HG02763 (cell line): Measurements from ENCODE around the gene OTOR.
A peak's percentile ranks its signal among the peaks of the same experiment; 100 is the strongest.

Source experiments
- ATAC-seq: cut with Tn5 transposase; IDR thresholded peaks from one replicate; pipeline ENCODE4 v1.9.1; 2021; ENCODE audit warnings: mild to moderate bottlenecking, moderate library complexity; ENCODE audit not compliant: unreplicated experiment

The OTOR gene, protein sequence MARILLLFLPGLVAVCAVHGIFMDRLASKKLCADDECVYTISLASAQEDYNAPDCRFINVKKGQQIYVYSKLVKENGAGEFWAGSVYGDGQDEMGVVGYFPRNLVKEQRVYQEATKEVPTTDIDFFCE

DNA sequence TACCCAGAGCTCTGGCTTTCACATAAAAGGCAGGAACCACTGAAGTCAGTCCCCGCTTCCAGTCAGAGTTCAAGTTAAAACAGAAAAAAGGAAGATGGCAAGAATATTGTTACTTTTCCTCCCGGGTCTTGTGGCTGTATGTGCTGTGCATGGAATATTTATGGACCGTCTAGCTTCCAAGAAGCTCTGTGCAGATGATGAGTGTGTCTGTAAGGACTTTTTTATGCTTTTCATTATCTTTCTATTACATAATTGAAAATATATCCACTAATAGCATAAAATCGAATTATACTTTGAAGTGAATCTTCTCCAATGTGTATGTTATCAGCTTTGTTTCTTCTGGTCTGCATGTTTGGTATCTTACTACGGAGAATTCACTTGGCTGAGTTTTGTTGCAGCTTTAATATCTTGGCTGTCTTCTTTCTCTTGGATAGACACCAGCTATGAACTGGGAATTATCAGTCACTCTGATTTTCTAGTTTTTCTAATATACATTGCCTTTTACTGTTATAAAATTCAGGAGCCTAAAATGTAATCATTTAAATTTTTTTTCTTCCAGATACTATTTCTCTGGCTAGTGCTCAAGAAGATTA lies at the start of gene OTOR:
Gene OTOR (plus strand): TSS at position 51 of the 593 bp plus-strand sequence. CDS start 44 bp downstream, at position 95.
- ATAC-seq: no peak

DNA sequence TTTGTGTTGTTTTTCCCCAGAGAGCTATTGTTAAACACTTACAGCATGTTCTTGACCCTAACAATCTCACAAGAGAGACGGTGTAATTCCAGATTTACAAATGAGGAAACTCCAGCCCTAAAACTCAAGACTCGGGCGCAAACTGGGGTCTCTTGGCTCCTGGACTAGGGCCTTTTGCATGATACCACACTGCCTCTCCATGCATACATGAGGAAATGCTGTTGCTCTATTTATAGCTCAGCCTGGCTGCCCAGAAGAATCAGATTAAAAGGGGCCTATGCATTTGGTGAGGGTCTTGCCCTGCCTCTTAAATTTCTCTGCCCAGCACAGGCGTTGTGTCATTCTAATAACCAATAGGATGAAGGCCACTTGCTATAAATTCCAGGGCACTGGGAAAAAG lies 48.9 kb upstream of the OTOR start:
- no peak for ATAC-seq

DNA sequence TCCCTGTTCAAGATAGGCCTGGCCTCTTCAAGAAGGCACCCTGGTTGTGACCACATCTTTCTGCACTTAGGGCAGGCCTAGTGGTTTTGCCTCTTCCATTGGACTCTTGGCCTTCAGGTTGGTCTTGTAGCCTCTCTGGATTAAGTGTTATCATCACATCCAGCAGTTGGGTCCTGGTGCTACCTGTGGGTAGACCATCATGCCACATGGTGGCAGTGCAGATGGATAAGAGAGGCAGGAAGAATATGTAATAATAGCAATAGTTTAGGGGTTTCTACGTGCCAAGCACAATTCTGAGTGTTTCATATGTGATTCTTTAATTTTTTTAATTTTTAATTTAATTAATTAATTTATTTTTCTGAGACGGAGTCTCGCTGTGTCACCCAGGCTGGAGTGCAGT lies 46.9 kb upstream of the OTOR start:
- no peak for ATAC-seq

DNA sequence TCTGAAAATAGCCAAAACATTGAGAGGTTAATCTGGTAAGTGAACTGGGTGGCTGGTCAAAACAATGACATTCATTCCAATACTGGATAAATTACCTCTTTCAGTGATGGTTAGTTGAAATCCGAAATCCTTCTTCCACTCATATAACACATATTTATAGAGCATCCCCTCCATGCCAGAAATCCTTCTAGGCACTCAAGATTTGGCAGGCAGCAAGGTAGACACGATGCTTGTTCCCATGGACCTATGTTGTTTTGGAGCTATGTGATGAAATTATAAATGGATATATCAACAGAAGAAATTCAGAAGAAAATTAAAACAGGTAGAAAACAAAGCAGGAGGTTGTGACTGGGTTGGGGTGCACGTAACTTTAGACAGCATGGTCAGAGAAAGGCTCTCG lies 44.6 kb upstream of the OTOR start:
- no peak for ATAC-seq

DNA sequence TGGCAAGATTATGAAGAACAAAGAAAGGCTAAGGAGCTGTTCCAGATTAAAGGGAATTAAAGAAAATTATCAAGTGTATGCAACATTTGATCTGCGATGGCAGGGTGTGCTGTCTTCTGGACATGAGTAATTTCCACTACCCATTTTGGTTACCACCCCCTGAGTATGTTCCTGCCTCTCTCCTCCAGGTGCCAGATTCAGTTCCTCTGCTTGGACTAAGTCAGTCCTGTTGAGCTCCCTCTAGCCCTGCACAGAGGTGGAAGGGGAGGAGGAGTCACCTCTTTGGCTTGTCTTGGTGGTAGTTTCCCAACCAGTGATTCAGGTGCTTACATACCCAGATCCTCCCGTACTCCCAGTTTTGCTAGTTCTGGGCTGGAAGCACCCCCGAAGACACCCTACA lies 40.5 kb upstream of the OTOR start:
- peak; percentile 54 for ATAC-seq

DNA sequence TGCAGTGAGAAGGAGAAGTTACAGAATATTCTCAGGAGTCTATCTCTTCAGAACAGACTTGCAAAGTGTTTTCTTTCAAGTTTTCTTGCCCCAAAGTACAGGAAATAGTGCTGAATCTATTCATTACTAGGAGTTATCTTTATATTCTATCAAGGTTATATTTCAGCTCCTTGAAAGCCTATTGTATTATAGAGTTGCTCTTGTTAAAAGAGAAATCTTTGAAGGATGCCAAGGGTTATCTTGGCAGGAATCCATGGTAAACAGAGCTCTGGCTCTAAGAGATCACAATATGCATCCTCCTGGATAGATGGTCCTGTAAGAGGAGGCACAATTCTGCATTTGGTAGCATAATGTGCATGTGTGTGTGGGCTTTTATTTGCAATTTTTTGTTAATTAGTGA lies 39.6 kb upstream of the OTOR start:
- no peak for ATAC-seq

DNA sequence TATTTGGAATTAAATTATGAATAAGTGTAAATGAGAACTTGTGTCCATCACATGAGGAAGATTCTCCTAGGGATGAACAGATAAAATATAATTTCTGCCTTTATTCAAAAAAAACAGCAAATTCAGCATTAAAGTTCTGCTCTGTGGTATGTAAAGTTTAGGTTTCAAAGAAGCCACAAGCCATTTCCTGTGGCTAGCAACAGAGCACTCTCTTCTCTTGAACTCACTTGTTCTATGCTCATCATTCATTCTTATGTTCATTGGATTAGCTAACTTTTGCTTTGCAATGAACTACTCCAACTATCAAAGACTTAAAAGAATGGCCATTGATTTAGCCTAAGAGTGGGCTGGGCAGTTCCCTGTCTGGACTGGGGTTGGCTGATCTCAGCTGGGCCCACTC lies 39.1 kb upstream of the OTOR start:
- peak; percentile 72 for ATAC-seq

DNA sequence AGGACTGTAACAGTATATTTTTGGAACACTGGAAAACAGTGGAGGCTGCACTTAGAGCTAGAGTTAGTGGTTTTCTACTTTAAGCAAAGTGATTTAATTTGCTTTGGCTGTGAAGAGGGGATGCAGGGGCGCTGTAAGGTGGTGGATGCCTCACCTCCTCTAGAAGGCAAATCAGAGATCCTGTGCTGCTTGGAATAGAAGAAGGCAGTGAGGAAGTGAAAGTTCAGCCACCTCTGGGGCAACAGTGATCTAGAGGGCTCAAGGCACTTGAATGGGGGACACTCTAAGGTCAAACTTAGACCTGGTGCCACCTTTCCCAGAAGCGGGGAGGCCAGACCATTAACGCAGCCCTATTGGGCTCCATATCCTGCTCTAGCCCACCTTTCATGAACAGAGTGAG lies 37.4 kb upstream of the OTOR start:
- peak; percentile 40 for ATAC-seq

DNA sequence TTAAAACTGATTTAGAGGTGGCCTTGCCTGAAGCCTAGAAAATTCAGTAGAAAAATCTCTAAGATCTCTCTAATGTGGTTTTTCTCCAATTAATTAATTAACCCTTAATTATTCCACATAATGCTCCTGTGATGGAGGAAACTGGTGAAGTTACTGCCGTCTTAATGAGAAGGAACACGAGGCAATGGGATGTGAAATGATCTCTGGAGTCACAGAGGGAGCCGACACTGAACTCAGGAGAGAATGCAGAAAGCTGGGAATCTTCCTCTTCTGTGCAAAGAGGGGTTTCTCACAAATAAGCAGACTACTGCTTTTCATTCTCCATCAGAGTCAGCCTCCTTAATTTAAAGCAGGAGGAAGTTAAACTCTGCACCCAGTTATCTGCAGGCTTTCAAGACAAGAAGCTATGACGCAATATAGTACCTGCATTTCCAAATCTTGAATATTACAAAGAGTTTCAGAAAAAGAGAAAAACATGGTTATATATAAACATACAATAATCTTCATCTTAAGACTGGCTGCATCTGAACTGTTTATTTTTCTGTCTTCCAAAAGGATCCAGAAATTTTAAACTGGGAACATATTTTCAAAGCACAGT lies 36.4 kb upstream of the OTOR start:
- ATAC-seq: no peak

DNA sequence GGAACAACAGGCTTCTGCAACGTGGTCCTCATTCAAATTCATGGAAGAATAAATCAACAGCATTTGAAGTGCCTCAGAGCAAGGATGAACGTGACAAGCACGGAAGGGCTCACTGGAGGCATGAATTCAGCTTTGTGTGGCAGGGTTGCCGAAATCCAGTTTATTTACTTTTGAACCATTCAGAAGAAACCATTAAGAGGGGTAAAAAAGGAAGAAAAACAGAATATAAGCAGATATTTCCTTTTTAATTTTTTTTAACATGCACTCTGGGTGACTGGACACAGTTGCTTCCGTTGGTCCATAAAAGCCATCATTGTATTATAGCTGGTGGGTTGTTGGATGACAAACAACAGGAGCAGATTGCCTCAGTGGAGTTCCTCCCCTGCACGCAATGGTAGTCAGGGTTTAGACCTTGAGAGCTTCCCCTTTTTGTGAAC lies 35.6 kb upstream of the OTOR start:
- ATAC-seq: no peak

DNA sequence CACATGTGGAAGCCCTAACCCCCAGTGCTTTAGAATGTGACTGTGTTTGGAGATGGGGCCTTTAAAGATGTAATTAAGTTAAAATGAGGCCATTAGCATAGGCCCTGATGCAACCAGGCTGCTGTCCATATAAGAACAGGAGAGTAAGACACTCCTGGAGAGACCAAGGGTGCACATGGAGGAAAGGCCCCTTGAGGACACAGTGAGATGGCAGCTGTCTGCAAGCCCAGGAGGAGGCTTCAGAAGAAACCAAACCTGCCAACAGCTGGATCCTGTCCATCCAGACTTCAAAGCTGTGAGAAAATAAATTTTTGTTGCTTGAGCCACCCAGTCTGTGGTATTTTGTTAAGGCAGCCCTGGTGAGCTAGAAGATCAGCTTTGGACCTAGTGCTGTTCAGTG lies 35.1 kb upstream of the OTOR start:
- no peak for ATAC-seq

DNA sequence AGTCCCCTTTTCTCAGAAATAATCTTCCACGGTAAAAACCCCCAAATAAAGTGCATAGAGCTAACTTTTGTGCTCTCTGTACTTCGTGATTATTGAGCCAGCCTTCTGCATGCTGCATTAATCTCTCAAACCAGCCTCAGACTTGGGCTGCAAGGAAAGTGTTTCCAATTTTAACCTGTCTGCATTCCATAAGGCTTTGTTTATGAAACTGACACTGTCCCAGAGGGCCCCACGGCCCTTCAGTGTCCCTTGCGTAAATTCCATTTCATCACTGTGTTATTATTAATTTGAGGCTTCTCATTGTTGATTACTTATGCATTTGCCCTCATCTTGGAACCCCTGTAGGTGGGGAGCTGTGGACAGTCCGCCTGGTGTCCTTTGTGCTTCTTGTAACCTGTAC lies 33.9 kb upstream of the OTOR start:
- no peak for ATAC-seq

DNA sequence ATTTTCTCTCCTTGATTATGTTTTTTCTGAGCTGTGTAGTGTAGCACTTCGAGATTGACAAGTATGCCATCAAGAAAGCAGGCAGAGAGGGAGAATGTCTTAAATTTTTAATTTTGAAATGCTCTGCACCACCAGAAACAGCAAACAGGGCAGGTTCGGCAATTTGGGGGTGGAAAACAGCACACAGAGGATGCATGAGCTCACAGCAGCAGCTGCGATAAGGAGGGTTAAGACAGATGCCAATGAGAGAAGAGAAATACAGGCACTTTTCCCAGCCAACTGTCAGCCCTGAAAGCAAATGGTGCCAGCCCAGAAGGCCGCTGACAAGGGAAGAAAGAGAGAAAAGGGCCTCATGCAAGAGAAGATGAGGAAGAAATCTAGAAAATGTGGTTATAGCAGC lies 33.4 kb upstream of the OTOR start:
- ATAC-seq: no peak

DNA sequence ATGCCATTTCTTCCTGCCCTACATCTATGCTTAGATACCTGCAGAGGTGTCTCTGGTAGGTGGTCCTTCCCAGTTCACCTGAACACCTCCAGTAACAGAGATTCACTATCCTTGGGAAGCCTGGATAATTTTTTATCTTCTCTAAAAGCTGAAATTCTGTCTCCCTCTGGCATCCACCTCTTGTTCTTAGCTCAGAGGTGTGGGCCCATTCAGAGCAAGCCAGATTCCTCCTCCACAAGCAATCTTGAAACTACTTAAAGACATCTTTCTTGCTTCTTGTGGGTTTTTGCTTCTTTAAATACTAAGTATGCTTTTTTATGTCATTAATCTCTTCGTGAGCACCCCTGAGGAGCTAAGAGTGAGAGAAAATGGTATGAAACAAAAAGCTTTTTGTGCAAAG lies 28.7 kb upstream of the OTOR start:
- ATAC-seq: no peak

DNA sequence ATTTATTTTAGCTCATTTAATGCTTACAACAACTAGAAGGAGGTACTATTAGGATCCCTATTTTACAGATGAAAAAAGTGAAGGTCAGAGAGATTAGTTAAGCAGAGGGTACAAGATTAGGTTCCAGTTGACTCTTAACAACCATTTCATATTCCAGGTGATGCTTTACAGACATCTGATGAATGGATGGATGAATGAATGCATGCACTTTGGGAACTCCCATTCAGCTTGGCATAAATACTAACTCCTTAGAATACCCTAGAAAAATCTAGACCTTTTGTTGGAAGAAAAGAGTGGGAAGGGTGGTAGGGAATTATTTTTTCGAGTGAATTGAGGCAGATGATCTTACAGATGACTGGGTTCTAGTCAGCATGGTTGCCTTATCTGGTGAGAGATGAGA lies 19.1 kb upstream of the OTOR start:
- no peak for ATAC-seq

DNA sequence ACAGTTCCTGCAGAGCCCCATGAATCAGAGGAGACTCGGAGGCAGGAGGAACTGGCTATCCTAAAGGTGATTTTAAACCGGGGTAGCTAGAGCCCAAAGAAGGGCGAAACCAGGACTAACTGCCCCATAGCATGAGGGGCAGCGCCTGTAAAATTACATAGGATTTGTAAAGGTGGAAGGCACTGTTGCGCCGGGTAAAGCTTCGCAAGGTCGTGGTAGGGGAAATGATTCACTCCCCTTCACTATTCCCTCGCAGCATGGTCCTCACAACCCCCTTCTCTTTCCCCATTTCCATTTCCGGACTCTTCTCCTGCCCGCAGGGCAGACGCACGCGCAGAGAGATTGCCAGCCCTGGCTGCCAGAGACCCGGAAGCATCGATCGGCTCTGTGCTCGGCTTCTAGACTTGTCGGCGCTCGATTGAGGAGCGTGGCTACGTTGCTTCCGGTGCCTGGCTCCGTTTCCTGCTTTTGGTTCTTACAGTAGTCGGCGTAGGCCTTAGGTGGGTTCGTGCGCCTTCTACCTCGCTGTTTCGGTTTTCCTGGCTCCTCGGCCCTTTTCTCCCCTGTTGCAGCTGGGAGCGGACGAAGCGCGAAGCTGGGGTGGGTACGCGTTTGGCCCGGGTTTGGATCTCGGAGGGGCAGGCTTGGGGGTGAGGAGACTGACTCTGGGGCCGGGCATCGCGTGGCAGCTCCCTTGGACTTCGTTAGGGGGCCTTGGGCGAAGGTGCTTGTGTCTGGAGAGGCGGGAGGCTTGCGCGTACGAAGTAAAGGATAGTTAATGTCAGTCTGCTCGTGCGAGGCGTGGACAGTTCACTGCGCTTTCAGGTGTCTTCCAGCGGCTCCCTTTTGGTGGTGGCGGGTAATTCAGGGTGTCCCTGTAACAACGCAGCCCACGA lies 18.3 kb upstream of the OTOR start, which contains the start of gene SNRPB2:
Gene SNRPB2 (plus strand): TSS at position 462 of the 896 bp plus-strand sequence. CDS start 1,677 bp downstream, outside the sequence.
- peak; percentile 98 for ATAC-seq

DNA sequence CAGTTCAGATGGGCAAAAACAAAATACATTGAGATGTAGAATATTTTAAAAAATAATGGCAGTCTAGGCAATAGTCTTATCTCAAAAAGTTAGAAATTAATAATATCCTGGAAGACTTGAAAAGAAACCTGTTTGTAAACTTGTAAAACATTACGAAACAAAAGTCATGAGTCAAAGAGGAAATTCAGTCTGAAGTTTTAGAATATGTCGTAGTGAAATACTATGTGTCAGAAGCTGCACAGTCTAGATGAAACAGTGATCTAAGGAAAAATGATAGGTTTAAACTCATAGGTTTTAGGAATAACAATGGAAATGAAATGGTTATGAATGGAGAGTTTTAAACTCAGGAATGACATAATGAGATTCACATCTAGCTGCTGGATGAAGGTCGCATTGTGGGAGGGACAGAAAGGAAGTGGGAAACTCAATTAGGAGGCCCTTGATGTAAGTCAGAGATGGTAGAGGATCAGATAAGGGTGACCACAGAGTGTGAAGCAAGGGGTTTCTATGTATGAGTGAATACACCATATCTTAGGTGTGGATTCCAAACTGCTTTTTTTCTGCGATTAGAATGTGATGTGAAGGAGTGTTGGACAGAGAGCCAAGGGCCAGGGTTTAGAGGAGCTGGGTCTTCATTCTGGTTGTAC lies 15.5 kb upstream of the OTOR start:
- ATAC-seq: no peak

DNA sequence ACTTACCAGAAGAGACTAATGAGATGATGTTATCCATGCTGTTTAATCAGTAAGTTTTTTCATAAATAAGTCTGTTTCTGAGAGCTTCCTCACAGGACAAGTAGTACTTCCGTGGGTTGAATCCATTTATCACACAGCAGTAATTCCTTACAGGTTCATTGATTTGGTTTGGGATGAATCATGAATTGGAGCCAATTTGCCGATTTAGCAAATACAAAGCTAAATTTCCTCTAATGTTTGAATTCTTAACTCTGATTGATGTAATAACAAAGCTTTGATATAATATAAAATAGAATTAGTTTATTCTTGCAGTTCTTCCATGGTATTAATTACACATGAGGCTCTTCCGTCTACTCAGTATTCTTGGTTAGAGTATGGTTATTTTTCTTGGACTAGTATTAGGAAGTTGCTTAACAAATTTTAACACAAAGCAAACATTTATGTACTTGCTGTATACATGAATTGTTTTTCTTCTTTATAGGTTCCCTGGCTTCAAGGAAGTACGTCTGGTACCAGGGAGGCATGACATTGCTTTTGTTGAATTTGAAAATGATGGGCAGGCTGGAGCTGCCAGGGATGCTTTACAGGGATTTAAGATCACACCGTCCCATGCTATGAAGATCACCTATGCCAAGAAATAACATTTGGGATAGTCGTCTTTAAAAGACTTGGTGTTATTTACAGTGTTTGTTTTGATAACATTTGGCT lies 7.6 kb upstream of the OTOR start:
- no peak for ATAC-seq

DNA sequence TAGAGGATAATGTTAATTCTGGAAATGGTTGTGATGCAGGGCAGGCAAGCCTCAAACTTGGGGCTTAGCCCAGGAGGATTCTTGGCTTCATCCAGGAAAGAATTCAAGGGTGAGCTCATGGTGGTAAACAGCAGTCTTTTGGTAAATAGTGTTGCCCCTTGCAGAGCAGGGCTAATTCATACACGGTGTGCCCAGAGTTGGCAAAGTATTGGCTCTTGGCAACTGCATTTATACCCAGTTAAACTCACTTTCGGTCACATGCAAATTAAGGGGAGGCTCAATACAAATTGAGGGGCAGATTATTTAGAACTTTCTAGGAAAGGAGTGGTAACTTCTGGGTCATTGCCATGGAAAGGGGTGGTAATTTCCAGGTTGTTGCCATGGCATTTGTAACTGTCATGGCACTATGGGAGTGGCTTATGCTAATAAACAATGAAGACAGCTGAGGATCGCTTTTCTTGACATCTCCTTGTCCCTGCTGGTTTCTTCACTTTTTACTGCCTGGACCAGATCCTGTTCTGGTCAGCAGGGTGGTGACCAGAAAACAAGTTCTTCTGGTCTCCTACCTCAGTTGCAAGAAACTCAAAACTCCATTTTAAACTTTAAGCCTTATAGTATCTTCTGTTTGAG lies 3.9 kb upstream of the OTOR start:
- no peak for ATAC-seq

DNA sequence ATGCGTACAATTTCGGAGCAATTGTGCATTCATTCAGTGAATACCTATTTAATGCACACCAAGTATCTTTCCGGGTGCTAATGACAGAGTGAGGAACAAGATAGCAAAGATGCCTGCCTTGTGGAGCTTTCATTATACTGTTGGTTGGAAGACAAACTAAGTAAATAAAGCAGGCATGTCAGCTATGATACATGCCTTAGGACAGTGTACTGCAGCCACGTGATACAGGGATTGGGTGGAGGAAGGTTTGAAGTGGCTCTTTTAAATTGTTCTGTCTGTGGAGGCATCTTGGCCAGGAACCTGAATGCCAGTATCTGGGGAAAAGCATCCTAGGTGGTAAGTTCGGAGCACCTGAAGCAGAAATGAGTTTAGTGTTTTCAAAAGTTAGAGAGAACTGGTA lies 3.0 kb upstream of the OTOR start:
- no peak for ATAC-seq
